HPDE6-E6E7 (cell line): ENCODE results near the gene PFKL.
A peak's percentile ranks its signal among the peaks of the same experiment; 100 is the strongest.
"Not testable (repeated sequence)": the region's sequence is repeated elsewhere in the genome, so short reads cannot be mapped to it uniquely, and the experiment has no call there.

Experiments
- DNase-seq: peaks from one replicate; pipeline ENCODE4 v3.0.0; 2011; ENCODE audit warnings: missing footprints; ENCODE audit errors: extremely low spot score

Gene PFKL

DNA sequence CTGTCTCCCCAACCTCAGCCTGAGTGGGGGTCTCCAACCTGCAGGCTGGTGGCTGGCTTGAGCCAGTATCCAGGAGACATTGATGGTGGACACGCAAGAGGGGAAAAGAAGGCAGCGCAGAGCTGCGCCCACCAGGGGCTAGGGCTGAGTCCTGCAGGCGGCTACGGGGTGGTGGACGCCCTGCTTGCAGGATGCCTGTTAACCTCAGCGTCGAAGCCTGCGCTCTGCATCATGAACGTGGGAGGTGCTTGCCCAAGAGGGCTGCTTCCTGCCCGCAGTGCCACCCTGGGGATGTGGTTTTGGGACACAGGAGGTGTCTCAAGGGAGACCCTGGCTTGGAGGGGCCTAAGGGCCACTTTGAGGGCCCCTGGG is 27.7 kb downstream of the PFKL start:
- DNase-seq = no peak

DNA sequence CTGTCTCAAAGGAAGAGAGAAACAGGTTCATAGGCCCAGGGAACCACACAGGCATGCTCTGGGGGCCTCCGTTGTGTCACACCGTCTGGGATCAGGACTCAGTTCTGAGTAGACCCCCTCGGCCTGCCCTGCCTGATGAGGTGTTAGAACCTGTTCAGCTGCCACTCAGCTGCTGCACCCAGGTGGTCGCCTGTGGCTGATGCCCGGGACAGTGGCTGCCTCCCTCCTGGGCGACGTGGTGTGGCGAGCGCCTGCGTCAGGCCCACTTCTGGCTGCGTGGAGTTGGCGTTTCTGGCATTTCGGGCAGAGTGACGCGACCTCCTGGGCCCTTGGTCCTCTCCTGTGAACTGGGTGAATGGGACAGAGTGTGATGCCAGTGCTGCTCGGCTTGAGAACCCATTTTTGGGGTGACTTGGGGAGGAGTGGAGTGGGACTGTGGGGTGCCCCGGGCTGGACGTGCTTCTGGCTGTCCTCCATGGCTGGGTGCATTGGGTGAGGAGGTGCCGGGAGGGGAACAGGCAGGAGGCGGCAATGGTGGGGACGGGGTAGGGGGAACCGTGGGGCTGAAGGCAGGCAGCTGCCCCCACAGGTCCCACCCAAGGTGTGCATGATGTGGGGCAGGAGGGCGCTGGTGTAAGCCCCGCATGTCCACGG is 28.5 kb downstream of the PFKL start:
- no peak for DNase-seq

DNA sequence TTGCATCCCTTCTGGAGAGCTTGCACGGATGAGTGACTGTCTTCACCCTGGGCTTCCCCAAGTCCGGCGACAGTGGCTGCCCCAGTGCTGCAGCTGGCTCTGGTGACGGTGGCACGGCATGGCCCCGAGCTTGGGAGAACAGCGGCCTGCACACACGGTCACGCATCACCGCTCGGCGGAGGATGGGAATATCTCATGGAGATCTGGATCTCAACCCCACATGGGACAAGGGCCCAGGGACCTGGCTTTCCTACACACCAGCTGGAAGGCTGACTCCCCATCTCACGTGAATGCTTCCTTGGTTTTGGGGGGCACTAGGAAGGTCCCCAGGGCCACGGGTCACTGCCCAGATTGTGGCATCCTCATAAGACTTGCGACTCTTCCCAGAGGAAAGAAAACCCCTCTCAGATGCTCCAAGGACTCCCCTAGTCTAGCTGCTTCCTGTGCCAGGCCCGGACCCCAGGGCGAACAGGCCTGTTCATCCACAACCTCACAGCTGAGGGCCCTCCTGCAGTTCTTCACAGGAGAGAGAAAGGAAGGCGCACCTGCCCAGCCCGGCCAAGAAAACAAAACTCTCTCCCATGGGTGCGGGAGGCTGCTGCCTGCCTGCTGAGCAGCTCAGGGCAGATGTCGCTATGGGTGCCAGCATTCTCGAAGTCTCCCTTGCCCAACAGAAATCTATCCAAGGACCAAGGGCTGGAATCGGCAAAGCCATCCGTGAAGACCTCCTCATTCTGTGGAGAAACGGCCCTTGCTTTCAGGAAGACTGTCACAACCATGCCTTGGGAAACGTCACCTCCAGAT is 29.4 kb downstream of the PFKL start:
- DNase-seq = no peak

DNA sequence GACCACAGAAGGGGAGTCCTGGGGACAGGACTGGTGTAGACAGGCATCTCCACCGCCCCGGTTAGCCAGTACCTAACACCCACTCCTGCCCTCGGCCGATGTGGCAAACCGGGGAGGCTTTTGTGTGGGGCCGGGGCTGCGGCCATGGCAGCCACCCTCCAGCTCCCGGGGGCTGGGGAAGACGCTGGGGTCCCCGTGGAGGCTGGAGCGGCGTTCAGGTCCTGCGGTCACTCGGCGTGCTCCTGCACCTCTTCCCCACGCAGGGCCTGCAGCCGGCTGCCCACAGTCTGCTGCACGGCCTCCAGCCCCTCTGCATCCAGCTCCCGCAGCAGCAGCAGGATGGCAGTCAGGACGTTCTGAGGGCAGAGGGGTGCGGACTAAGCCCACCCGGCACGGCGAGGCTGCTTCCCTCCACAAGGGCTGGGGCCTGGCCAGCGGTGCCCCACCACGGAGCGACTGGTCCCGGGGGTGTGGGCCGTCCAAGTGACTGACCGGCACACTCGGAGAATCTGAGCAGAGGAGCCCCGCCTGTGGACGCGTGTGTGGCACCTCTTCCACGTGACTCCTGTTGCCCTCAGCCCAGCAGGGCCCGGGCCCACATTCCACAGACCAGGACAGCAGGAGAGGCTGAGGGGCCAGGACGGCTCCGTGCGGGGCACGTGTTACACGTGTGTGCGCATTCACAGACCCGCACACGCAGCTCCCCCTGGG is 30.3 kb downstream of the PFKL start:
- DNase-seq = no peak

DNA sequence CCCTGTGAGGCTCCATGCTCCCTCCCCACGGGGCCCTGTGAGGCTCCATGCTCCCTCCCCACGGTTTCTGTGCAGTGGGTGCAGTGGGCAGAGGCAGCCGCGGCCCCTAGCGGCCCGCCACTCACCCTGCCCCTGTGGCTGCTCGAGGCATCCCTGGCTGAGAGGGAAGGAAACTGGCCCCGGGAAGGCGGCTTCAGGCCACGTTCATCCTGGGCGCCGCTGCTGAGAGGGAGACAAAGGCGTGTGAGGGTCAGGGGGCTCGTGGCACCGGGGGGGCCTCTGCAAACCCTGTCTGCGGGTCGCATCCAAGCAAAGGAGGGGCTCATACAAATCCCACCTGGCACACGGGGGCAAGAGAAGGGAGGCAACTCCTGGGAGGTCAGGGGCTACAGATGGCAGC is 30.8 kb downstream of the PFKL start:
- DNase-seq = no peak

DNA sequence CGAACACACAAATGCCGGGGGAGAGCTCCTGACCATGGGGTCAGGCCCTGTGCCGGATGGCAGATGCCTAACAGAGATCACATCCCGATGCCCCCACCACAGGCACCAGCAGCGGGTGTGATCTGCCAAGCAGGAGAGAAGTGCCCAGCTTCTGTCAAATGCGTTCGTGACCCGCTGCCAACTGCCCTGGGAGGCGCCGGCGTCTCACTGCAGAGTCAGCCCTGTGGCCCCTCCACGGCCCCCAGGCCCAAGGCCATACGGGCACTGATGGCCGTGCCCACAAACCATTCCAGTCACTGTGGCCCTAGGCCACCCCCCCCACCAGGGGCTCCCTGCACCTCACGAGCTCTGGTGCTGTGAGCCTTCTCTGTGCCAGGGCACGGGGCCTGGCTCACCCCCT is 31.4 kb downstream of the PFKL start:
- DNase-seq = no peak

DNA sequence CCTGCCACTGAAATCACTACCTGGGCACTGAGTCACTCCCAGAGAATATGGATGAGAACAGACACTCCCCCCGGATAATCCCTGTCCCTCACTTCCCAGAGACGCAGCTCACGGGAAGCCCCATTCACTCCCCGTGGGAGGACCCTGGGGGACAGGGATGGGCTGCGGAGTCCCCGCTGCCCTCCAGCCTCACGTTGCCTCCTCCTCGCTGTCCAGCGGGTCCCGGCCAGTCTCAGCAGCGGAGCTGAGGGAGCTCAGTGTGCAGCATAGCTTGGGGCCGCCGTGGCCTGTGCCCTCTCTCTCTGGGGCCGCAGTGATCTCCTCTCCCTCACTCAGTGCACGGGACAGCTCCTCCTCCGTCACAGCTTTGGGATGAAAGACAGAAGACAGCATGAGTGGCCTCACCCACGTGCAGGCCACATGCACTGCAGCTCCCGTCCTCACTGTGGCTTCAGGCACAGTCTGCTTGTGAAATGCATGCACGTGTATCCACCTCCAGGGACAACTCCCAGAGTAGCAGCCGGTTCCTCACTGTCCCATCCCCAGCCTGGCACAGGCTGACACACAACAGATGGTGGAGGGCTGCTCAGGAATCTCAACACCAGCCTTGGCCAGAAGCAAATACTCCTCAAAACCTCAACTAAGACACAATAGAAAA is 31.9 kb downstream of the PFKL start:
- DNase-seq = no peak

DNA sequence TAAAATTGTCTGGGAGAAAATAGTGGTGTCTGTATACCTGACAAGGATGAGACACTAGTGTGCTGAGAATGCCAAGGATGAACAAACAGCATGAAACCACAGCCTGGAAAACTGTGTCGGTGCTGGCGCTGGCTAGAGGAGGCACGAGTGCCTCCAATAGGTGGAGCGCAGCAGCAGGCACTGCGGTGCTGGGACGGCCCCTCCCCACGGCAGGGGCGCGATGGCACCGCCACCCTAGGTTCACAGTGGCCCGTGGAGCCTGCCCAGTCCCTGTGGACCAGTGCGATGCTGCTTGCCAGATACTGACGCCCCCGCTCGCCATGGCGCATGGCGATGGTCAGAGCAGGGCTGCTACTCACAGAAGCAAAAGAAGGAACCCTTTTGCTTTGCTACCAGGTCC is 32.5 kb downstream of the PFKL start:
- no peak for DNase-seq

DNA sequence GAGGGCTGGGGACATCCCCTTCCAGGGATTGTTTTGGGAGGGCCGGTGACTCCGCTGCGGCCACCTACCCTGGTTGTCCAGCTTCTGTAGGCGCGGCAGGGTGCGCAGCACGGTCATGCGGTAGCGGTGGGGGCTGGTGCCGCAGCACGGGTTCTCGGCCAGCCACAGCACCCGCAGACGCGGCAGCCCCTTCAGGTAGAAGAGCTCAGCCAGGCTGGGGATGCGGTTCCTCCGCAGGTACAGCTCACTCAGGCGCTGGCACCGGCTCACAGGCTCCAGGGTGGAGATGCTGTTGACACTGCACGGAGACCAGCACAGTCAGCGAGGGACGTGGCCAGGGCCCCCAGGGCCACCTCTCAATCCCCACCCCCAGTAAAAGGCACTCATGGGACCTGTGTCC is 33.1 kb downstream of the PFKL start:
- no peak for DNase-seq

DNA sequence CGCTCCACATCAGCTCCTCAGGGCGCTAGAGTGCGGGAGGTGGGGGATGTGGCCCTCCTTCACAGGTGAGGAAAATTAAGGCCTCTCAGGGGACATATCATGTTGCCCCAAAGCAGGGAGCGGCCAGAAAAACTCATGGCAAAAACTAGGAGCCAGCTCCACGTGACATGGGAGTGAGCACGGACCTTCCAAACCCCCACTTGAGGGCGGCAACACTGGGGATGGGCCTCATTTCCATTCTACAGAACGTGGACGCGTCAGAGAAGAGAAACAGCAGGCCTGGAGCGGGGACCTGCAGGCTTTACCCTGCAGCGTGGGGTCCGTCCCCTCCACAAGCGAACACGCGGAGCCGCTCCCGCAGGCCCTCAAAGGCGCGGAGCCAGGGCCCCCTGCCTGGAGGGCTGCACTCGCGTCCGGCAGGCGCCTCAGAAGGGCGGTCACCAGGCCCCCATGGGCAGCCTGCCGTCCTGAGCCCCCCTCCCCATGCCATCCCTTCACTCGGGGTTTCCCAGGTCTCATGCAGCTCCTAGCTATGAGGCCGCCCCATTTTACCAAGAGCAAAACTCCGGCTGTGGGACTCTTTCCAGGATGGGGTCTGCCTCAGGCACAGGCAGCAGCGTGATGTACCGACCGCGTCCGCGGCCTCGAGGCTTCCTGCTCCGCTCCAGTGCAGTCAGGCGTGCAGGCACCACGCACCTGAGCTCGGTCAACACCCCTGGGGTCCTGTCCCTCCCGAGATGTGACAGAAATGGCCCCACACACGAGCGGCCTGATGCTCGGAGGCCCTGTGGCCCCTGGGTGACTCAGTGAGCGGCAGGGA is 33.9 kb downstream of the PFKL start:
- no peak for DNase-seq

DNA sequence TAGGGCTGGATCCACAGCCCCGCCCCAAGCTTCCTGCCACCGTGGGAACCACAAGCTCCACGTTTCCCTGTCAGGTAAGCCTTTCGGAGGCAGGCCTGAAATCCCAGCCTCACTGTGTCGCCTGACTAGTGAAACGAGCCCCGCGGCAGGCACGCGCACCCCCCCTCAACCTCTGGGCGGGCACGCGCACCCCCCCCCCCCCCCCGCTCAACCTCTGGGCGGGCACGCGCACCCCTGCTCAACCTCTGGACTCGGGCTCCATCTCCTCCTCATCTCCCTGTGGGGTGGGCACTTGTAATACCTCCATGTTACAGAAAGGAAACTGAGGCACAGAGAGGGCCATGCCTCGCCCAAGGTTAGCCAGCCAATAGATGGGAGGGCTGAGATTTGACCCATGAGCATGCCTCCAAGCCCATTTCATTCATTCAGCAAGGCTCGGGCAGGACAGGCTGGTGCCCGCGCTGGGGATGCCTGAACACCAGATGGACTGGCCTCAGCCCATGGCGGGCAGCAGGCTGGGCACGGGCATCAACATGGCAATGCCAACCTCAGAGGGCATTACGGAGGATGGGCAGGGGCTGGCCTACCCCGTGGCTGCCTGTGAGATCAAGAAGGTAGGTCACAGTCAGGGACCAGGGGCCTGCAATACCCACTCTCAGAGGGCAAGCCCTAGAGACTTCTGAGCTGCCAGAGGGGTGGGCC is 34.6 kb downstream of the PFKL start:
- no peak for DNase-seq

DNA sequence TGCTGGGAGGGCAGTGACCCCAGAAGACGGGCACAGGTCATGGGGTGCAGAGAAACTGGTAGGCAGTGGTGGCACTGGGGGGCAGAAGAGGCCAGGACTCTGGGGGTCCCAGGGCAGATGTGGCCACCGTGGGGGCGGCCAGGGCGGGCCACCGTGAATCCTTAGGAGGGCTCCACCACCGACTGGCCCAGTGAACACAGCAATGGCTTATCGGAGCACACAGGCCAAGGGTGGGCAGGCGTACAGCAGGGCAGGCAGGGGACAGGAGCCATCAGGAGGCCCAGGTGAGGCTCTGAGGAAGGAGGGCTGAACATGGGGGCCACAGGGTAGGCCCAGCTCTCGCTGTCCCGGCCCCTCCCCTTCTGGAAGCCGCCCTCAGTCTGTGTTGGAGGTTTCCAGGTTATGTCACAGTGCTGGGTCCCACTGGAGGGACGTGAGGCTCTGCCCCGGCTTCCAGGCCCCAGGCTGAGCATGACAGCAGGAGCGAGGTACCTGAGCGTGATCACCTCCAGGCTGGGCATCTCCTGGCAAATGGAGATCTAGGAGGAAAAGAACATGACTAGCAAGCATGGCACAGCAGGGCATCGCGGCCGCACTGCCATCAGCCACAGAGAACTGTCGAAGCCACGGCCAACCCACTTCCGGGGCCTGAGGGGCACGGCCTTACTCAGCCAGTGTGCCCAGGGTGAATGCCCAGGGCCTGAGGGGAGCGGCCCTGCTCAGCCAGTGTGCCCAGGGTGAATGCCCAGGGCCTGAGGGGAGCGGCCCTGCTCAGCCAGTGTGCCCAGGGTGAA is 35.6 kb downstream of the PFKL start:
- DNase-seq = no peak

DNA sequence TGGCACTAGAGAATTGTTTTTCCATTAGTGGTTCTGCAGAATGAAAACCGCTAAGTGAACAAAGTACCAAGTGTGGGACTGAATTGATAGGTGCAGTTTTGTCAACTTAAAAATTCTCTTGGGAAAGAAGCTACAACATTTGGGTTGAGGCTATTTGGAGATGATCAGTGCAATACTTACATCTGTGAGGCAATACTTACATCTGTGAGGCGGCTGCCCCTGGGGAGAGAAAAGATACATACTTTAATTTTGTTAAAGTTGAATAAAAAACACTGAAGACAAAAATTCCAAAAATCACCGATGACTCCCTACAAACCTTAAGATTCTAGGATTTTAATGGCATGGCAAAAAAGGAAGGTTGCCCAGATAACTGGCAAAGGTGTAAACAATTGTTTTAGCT is 37.6 kb downstream of the PFKL start:
- DNase-seq = no peak

DNA sequence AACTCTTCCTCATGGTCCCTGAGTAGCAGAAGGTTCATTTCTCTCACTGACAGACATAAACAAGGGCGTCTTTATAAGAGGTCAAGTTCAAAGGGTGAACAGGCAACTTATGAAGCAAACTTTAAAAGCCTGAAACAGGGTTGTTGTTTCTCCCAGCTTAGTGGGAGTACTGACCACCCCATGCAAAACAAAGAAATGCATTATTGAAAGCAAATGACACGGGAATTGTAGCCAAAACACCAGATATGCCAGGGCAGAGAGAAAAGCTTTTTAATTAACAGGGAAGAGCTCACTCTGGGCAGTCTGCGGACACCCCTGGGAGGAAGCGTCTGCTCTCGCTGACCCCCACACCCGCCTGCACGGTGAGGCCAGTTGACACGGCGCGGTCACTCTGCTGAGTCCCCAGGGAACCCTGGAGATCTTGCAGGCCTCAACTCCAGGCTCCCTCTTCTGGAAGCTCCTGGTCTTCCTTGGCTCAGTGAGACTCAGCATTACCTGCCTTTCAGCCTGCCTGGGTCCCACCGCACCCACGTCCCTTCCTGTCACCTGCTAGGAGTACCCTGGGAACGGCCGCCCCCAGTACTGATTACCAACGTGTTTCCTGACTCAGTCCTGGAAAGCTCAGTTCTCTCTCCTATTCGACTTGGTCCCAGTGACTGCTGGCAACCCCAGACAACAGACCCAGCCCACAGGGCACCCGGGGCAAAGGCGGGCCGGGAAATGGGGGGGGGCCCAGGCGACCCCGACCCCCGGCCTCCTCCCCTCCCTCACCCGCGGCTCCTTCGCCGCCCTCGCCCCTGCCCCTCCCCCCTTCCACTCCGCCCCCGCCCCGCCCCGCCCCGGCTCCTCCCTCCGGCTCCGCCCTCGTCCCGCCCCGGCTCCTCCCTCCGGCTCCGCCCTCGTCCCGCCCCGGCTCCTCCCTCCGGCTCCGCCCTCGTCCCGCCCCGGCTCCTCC is 38.4 kb downstream of the PFKL start:
- DNase-seq = peak; percentile 38

DNA sequence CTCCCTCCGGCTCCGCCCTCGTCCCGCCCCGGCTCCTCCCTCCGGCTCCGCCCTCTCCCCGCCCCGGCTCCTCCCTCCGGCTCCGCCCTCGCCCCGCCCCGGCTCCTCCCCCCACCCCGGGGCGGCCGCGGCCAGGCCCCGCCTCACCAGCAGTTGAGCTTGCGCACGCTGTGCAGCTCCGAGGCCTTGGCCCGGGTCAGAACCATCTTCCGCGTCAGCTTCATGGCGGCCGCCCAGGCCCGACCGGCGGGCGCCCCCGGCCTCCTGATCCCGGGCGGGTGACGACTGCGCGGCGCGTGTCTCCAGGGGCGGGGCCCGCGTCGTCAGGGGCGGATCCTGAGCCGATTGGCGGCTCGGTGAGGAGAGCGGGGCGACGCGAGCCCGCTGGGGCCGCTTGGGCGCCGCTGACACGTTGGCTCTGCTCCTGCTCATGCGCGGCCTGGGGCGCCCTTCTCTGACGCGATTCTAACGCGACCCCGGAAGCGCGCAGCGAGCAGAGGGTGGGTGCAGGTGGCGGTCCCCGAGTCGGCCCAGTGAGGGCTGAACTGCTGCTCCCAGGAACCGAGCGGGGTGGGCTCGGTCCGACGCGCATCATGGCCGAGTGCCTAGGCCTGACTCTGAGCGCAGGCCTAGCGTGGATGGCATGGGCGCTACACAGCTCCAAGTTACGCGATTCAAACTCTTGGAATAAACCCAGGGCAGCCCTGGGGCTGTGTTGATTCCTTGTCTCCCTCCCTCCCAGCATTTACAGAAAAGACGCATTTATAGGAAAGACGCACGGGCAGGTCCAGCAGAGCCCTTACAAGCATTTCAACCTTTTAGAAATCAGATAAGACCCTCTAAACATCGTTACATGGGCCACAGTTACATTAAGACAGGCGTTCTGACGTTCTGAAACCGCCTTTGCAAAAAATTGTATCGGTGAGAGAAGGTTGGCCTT is 39.4 kb downstream of the PFKL start, which contains the start of gene CFAP410:
CFAP410 (minus strand) TSS at position 420 of the 940 bp plus-strand sequence; CDS start at position 224, 196 bp downstream.
- peak; percentile 94 for DNase-seq

DNA sequence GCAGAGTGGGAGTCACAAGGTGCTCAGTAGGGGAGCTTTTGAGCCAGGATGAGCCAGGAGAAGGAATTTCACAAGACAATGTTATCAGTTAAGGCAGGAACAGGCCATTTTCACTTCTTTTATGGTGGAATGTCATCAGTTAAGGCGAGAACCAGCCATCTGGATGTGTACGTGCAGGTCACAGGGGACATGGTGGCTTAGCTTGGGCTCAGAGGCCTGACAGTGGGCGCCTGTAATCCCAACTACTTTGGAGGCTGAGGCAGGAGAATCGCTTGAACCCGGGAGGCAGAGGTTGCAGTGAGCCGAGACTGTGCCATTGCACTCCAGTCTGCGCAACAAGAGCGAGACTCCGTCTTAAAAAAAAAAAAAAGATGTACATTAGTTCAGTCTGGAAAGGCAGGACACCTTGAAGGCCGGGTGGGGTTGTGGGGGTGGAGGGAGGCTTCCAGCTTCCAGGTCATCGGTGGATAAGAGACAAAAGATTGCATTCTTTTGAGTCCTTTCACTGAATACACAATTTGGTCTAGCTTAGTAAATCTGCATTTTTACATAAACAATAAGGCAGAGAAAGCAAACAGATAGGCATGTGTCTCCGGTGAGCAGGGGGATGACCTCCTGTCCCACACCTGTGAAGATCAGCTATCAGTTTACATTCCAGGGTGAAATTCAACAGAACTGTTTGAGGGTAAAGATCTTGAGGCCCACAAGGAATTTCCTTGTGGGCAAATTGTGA is 42.0 kb downstream of the PFKL start:
- DNase-seq = not testable (repeated sequence)

DNA sequence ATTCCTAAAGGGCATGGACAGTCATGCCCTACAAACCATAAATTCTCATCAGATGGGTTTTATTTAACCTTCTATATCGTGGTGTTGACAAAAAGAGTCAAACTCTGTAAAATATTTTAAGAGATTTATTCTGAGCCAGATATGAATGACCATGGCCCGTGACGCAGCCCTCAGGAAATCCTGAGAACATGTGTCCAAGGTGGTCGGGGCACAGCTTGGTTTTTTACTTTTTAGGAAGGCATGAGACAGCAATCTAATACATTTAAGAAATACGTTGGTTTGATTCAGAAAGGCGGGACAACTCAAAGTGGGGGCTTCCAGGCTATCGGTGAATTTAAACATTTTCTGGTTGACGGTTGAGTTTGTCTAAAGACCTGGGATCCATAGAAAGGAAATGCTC is 43.1 kb downstream of the PFKL start:
- not testable (repeated sequence) for DNase-seq
